Activated CD8-positive, alpha-beta memory T cell treated with anti-CD3 and anti-CD28 coated beads for 24 hours (primary cell): Measurements from ENCODE around the gene PFKFB2.

ENCODE experiments used
- DNase-seq: peaks from one replicate; pipeline ENCODE4 v3.0.0-alpha.2; 2020

PFKFB2 gene

GRCh38 chr1:207022996-207023679 lies 29.9 kb upstream of the PFKFB2 start:
- no peak for DNase-seq

GRCh38 chr1:207024202-207025145 lies 28.6 kb upstream of the PFKFB2 start:
- no peak for DNase-seq

GRCh38 chr1:207025146-207025880 lies 27.8 kb upstream of the PFKFB2 start:
- DNase-seq = no peak

GRCh38 chr1:207026104-207026534 lies 27.0 kb upstream of the PFKFB2 start:
- no peak for DNase-seq

GRCh38 chr1:207027206-207027777 lies 25.8 kb upstream of the PFKFB2 start:
- DNase-seq = no peak

GRCh38 chr1:207027921-207028320 lies 25.2 kb upstream of the PFKFB2 start:
- no peak for DNase-seq

- DNase-seq = no peak
Measured at GRCh38 chr1:207028884-207029650, 24.0 kb upstream of the PFKFB2 start.

- DNase-seq = no peak
Measured at GRCh38 chr1:207029701-207030521, 23.2 kb upstream of the PFKFB2 start.

- DNase-seq = no peak
Measured at GRCh38 chr1:207030522-207031009, 22.5 kb upstream of the PFKFB2 start.

- no peak for DNase-seq
Measured at GRCh38 chr1:207031016-207031415, 22.1 kb upstream of the PFKFB2 start.

- no peak for DNase-seq
Measured at GRCh38 chr1:207031632-207032264, 21.3 kb upstream of the PFKFB2 start.

GRCh38 chr1:207032528-207033017 lies 20.5 kb upstream of the PFKFB2 start, which contains the start of gene C1orf116:
C1orf116 (minus strand) TSS chr1:207032756; CDS start chr1:207027598, 5,158 bp downstream.
- DNase-seq = no peak

- no peak for DNase-seq
Measured at GRCh38 chr1:207033302-207033701, 19.8 kb upstream of the PFKFB2 start.

- no peak for DNase-seq
Measured at GRCh38 chr1:207034208-207034607, 18.9 kb upstream of the PFKFB2 start.

GRCh38 chr1:207034998-207035397 lies 18.1 kb upstream of the PFKFB2 start:
- no peak for DNase-seq

- DNase-seq = no peak
Measured at GRCh38 chr1:207035877-207036551, 17.1 kb upstream of the PFKFB2 start.

- DNase-seq = no peak
Measured at GRCh38 chr1:207036865-207037264, 16.2 kb upstream of the PFKFB2 start.

- no peak for DNase-seq
Measured at GRCh38 chr1:207039380-207040180, 13.5 kb upstream of the PFKFB2 start.

GRCh38 chr1:207040181-207040533 lies 12.9 kb upstream of the PFKFB2 start:
- no peak for DNase-seq
